ENCODE data around the gene EVX1. TPM values are rescaled to one million over a fixed set of nuclear protein-coding genes. Genes with fewer than 3 reads are reported as not detected.

Gene EVX1
- polyA plus RNA-seq, 1 donor (not counting 4 experiments of a cell fraction or from before 2014, with no cell fraction given): not detected

- Histone ChIP-seq H4K20me1 (ENCODE audit: control insufficient read depth, extremely low read depth, insufficient read depth, low read length) (no peaks in the 10 kb centered on the region), H3K27me3 (ENCODE audit: control insufficient read depth, extremely low read depth, insufficient read depth, low read length) (peaks cover 83% of the 10 kb centered on the region), H3K9ac (ENCODE audit: control insufficient read depth, extremely low read depth, insufficient read depth, low read length) (no peak overlapping the region), H3K79me2 (ENCODE audit: control insufficient read depth, insufficient read depth, low read length) (no peaks in the 10 kb centered on the region), H3K4me2 (ENCODE audit: control insufficient read depth, extremely low read depth, insufficient read depth, low read depth, low read length) (no peak overlapping the region), H3K9me1 (ENCODE audit: control insufficient read depth, extremely low read depth, insufficient read depth, low read length) (no peaks in the 10 kb centered on the region), H3K36me3 (ENCODE audit: control insufficient read depth in 2 of 2, extremely low read depth in 1 of 2, insufficient read depth in 2 of 2, low read length in 2 of 2) (no peaks in the 10 kb centered on the region), H3K4me3 (ENCODE audit: control insufficient read depth in 2 of 3, extremely low read depth in 1 of 3, insufficient read depth in 2 of 3, low read depth in 1 of 3, low read length in 3 of 3) (no peak overlapping the region), H3K4me1 (ENCODE audit: control insufficient read depth, extremely low read depth, insufficient read depth, low read length) (no peaks in the 10 kb centered on the region), H3K27ac (ENCODE audit: control insufficient read depth, insufficient read depth, low read length) (no peak overlapping the region), H2AFZ (ENCODE audit: control insufficient read depth, low read length) (no peak overlapping the region), H3K9me3 (ENCODE audit: control insufficient read depth, low read depth, low read length) (no peaks in the 10 kb centered on the region)
- no peak for DNase-seq (ENCODE audit: low read depth, low spot score)
- TF ChIP-seq EZH2 (IDR thresholded peaks at IDR 0.05; ENCODE audit: low read length): no peak
- TF ChIP-seq CTCF (optimal IDR thresholded peaks at IDR 0.05 in 1 of 3, IDR thresholded peaks at IDR 0.05 in 1 of 3, conservative IDR thresholded peaks at IDR 0.05 in 1 of 3; ENCODE audit: extremely low read depth in 1 of 3, insufficient read depth in 2 of 3, low read length in 3 of 3): no peak
- no peak for FAIRE-seq
- dilution Hi-C loops (cut with MboI; ENCODE audit: extremely low pct_ligation_motif_present, low sequenced_read_pairs): loop anchor here (25.0 kb wide), 1 partner anchor 366 kb away; no protein-coding TSS in a partner anchor
Measured at GRCh38 chr7:27221201-27221797, 21.3 kb upstream of the EVX1 start.

- no peaks in the 10 kb centered on the region for H3K4me1 ChIP-seq (ENCODE audit: control insufficient read depth, extremely low read depth, insufficient read depth, low read length)
- no peak overlapping the region for H3K4me3 ChIP-seq (ENCODE audit: control insufficient read depth in 2 of 3, extremely low read depth in 1 of 3, insufficient read depth in 2 of 3, low read depth in 1 of 3, low read length in 3 of 3)
- no peaks in the 10 kb centered on the region for H3K9me3 ChIP-seq (ENCODE audit: control insufficient read depth, low read depth, low read length)
- no peak for FAIRE-seq
- no peak for DNase-seq (ENCODE audit: low read depth, low spot score)
- no peaks in the 10 kb centered on the region for H4K20me1 ChIP-seq (ENCODE audit: control insufficient read depth, extremely low read depth, insufficient read depth, low read length)
- peaks cover 76% of the 10 kb centered on the region for H3K27me3 ChIP-seq (ENCODE audit: control insufficient read depth, extremely low read depth, insufficient read depth, low read length)
- H3K79me2 ChIP-seq (ENCODE audit: control insufficient read depth, insufficient read depth, low read length): no peaks in the 10 kb centered on the region
- dilution Hi-C loops (cut with MboI; ENCODE audit: extremely low pct_ligation_motif_present, low sequenced_read_pairs): loop anchor here (25.0 kb wide), 1 partner anchor 363 kb away; no protein-coding TSS in a partner anchor
- no peaks in the 10 kb centered on the region for H3K9me1 ChIP-seq (ENCODE audit: control insufficient read depth, extremely low read depth, insufficient read depth, low read length)
- H3K4me2 ChIP-seq (ENCODE audit: control insufficient read depth, extremely low read depth, insufficient read depth, low read depth, low read length): no peak overlapping the region
- no peak for TF ChIP-seq CTCF (optimal IDR thresholded peaks at IDR 0.05 in 1 of 3, IDR thresholded peaks at IDR 0.05 in 1 of 3, conservative IDR thresholded peaks at IDR 0.05 in 1 of 3; ENCODE audit: extremely low read depth in 1 of 3, insufficient read depth in 2 of 3, low read length in 3 of 3)
- TF ChIP-seq EZH2 (IDR thresholded peaks at IDR 0.05; ENCODE audit: low read length): no peak
- H3K27ac ChIP-seq (ENCODE audit: control insufficient read depth, insufficient read depth, low read length): no peak overlapping the region
- H3K9ac ChIP-seq (ENCODE audit: control insufficient read depth, extremely low read depth, insufficient read depth, low read length): no peak overlapping the region
- H2AFZ ChIP-seq (ENCODE audit: control insufficient read depth, low read length): no peak overlapping the region
- H3K36me3 ChIP-seq (ENCODE audit: control insufficient read depth in 2 of 2, extremely low read depth in 1 of 2, insufficient read depth in 2 of 2, low read length in 2 of 2): no peaks in the 10 kb centered on the region
Measured at GRCh38 chr7:27223941-27224575, 18.5 kb upstream of the EVX1 start.

Measured in keratinocyte (primary cell).